ENCODE results near the gene GAB4.

GAB4 gene

DNA sequence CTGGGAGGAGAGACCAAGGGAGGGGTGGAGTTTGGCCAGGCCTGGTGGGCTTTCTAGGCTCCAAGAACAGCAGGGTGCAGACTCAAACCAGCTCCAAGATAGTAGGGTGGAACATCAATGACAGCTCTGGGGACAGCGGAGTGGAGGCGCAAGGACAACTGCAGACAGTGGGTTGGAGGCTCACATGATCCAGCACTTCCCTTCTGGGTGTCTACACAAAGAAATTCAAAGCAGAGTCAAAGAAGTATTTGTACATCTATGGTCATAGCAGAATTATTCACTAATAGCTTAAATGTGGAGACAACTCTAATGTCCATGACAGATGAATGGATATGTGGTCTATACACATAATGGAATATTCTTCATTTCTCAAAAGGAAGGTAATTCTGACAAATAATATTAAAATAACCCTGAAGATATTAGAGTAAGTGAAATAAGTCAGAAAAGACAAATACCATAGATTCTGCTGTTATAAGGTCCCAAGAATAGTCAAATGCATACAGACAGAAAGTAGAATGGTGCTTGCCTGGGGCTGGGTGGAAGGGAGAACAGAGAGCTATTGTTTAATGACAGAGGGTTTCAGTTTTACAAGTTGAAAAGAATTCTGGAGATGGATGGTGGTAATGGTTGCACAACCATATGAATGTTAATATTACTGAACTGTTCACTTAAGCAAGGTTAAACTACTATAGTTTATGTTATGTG lies 5.5 kb upstream of the GAB4 start:
- H3K36me3 ChIP-seq (ENCODE audit: control insufficient read depth in 2 of 2, insufficient read depth in 1 of 2, low read length in 2 of 2) = no peaks in the 10 kb centered on the region
- H3K27ac ChIP-seq (ENCODE audit: extremely low read depth, low read depth, low read length) = no peak overlapping the region
- ChIA-PET POLR2A (no interaction called here), CTCF (no interaction called here)
- no peak overlapping the region for H3K4me3 ChIP-seq (ENCODE audit: low read depth, low read length)
- H3K4me1 ChIP-seq (ENCODE audit: control insufficient read depth, insufficient read depth, low read length) = no peaks in the 10 kb centered on the region
- TF ChIP-seq ZBTB48 (tag by site-specific recombination; IDR thresholded peaks at IDR 0.05) = no peak
- TF ChIP-seq, protein P1, sequence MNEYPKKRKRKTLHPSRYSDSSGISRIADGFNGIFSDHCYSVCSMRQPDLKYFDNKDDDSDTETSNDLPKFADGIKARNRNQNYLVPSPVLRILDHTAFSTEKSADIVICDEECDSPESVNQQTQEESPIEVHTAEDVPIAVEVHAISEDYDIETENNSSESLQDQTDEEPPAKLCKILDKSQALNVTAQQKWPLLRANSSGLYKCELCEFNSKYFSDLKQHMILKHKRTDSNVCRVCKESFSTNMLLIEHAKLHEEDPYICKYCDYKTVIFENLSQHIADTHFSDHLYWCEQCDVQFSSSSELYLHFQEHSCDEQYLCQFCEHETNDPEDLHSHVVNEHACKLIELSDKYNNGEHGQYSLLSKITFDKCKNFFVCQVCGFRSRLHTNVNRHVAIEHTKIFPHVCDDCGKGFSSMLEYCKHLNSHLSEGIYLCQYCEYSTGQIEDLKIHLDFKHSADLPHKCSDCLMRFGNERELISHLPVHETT (tag by site-specific recombination; IDR thresholded peaks at IDR 0.05) = no peak
- TF ChIP-seq ZNF76 (tag by site-specific recombination; IDR thresholded peaks at IDR 0.05; ENCODE audit: borderline replicate concordance, low read depth) = no peak
- no peak for TF ChIP-seq ZNF223 (tag by site-specific recombination; IDR thresholded peaks at IDR 0.05)
- TF ChIP-seq MEIS1 (CRISPR knock-in tag; IDR thresholded peaks at IDR 0.05; ENCODE audit: borderline replicate concordance) = no peak
- TF ChIP-seq SALL2 (tag by site-specific recombination; IDR thresholded peaks at IDR 0.05; ENCODE audit: borderline replicate concordance) = no peak
- TF ChIP-seq ZNF776 (tag by site-specific recombination; IDR thresholded peaks at IDR 0.05; ENCODE audit: borderline replicate concordance) = no peak
- TF ChIP-seq, protein P2, sequence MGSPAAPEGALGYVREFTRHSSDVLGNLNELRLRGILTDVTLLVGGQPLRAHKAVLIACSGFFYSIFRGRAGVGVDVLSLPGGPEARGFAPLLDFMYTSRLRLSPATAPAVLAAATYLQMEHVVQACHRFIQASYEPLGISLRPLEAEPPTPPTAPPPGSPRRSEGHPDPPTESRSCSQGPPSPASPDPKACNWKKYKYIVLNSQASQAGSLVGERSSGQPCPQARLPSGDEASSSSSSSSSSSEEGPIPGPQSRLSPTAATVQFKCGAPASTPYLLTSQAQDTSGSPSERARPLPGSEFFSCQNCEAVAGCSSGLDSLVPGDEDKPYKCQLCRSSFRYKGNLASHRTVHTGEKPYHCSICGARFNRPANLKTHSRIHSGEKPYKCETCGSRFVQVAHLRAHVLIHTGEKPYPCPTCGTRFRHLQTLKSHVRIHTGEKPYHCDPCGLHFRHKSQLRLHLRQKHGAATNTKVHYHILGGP (tag by site-specific recombination; IDR thresholded peaks at IDR 0.05) = no peak
- no peak for TF ChIP-seq ZNF548 (tag by site-specific recombination; IDR thresholded peaks at IDR 0.05)
- TF ChIP-seq ZNF677 (tag by site-specific recombination; IDR thresholded peaks at IDR 0.05) = no peak
- TF ChIP-seq, protein P3, sequence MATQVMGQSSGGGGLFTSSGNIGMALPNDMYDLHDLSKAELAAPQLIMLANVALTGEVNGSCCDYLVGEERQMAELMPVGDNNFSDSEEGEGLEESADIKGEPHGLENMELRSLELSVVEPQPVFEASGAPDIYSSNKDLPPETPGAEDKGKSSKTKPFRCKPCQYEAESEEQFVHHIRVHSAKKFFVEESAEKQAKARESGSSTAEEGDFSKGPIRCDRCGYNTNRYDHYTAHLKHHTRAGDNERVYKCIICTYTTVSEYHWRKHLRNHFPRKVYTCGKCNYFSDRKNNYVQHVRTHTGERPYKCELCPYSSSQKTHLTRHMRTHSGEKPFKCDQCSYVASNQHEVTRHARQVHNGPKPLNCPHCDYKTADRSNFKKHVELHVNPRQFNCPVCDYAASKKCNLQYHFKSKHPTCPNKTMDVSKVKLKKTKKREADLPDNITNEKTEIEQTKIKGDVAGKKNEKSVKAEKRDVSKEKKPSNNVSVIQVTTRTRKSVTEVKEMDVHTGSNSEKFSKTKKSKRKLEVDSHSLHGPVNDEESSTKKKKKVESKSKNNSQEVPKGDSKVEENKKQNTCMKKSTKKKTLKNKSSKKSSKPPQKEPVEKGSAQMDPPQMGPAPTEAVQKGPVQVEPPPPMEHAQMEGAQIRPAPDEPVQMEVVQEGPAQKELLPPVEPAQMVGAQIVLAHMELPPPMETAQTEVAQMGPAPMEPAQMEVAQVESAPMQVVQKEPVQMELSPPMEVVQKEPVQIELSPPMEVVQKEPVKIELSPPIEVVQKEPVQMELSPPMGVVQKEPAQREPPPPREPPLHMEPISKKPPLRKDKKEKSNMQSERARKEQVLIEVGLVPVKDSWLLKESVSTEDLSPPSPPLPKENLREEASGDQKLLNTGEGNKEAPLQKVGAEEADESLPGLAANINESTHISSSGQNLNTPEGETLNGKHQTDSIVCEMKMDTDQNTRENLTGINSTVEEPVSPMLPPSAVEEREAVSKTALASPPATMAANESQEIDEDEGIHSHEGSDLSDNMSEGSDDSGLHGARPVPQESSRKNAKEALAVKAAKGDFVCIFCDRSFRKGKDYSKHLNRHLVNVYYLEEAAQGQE (tag by site-specific recombination; IDR thresholded peaks at IDR 0.05) = no peak
- H3K9me3 ChIP-seq (ENCODE audit: control insufficient read depth, insufficient read depth, low read depth, low read length) = no peaks in the 10 kb centered on the region

DNA sequence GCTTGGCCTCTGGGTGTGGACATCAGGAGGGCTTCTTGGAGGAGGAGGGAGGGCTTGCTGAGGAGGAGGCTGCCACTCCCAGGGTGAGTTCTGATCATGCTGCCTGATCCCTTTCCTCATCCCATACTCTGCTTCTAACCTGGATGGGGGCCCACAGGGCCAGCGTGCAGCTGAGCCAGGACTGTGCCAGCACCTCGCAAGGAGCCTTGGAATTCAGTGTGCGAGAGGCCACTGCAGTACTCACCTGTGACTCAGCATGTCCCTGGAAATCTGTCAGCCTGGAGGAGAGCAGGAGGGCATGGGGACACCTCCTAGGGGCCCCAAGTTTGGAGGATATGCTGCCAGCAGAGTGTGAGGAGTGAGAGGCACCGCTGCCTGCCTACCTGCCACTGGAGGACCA lies 4.2 kb upstream of the GAB4 start:
- Histone ChIP-seq H3K9me3 (ENCODE audit: control insufficient read depth, insufficient read depth, low read depth, low read length) (no peaks in the 10 kb centered on the region), H3K27ac (ENCODE audit: extremely low read depth, low read depth, low read length) (no peak overlapping the region), H3K4me3 (ENCODE audit: low read depth, low read length) (no peak overlapping the region), H3K36me3 (ENCODE audit: control insufficient read depth in 2 of 2, insufficient read depth in 1 of 2, low read length in 2 of 2) (no peaks in the 10 kb centered on the region), H3K4me1 (ENCODE audit: control insufficient read depth, insufficient read depth, low read length) (no peaks in the 10 kb centered on the region)
- CTCF ChIA-PET = no interaction called here
- TF ChIP-seq ZBTB48 (tag by site-specific recombination; IDR thresholded peaks at IDR 0.05) (no peak), TRIM28 (IDR thresholded peaks at IDR 0.05; ENCODE audit: borderline replicate concordance, low read length) (no peak), ZNF214 (tag by site-specific recombination; IDR thresholded peaks at IDR 0.05; ENCODE audit: borderline replicate concordance) (no peak), ZNF37A (tag by site-specific recombination; IDR thresholded peaks at IDR 0.05) (no peak), ZNF677 (tag by site-specific recombination; IDR thresholded peaks at IDR 0.05) (no peak), ZNF423 (tag by site-specific recombination; IDR thresholded peaks at IDR 0.05) (no peak), ZNF155 (tag by site-specific recombination; IDR thresholded peaks at IDR 0.05) (no peak), ZNF654 (tag by site-specific recombination; IDR thresholded peaks at IDR 0.05; ENCODE audit: low read depth) (no peak), ZEB2 (tag by site-specific recombination; IDR thresholded peaks at IDR 0.05) (no peak)
- TF ChIP-seq, protein P4, sequence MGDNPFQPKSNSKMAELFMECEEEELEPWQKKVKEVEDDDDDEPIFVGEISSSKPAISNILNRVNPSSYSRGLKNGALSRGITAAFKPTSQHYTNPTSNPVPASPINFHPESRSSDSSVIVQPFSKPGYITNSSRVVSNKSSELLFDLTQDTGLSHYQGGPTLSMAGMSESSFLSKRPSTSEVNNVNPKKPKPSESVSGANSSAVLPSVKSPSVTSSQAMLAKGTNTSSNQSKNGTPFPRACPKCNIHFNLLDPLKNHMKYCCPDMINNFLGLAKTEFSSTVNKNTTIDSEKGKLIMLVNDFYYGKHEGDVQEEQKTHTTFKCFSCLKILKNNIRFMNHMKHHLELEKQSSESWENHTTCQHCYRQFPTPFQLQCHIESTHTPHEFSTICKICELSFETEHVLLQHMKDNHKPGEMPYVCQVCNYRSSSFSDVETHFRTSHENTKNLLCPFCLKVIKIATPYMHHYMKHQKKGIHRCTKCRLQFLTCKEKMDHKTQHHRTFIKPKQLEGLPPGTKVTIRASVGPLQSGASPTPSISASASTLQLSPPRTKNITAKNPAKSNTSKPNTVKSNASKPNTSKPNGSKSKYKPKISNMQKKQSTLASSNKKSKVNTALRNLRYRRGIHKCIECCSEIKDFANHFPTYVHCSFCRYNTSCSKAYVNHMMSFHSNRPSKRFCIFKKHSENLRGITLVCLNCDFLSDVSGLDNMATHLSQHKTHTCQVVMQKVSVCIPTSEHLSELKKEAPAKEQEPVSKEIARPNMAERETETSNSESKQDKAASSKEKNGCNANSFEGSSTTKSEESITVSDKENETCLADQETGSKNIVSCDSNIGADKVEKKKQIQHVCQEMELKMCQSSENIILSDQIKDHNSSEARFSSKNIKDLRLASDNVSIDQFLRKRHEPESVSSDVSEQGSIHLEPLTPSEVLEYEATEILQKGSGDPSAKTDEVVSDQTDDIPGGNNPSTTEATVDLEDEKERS (tag by site-specific recombination; IDR thresholded peaks at IDR 0.05) = no peak
- TF ChIP-seq, protein P5, sequence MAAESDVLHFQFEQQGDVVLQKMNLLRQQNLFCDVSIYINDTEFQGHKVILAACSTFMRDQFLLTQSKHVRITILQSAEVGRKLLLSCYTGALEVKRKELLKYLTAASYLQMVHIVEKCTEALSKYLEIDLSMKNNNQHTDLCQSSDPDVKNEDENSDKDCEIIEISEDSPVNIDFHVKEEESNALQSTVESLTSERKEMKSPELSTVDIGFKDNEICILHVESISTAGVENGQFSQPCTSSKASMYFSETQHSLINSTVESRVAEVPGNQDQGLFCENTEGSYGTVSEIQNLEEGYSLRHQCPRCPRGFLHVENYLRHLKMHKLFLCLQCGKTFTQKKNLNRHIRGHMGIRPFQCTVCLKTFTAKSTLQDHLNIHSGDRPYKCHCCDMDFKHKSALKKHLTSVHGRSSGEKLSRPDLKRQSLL (tag by site-specific recombination; IDR thresholded peaks at IDR 0.05) = no peak
- POLR2A ChIA-PET = no interaction called here
